T follicular helper cell (primary cell): ENCODE measurements around the gene NRG3.

Experiments
- DNase-seq: peaks from one replicate; pipeline ENCODE4 v3.0.0-alpha.2; 2020; ENCODE audit warnings: low read depth

NRG3 gene

GRCh38 chr10:82213784-82214183 lies 338.8 kb downstream of the NRG3 start:
- no peak for DNase-seq

- DNase-seq: no peak
Observed at GRCh38 chr10:82221056-82221455, 346.1 kb downstream of the NRG3 start.

GRCh38 chr10:82221601-82222149 lies 346.7 kb downstream of the NRG3 start:
- no peak for DNase-seq

GRCh38 chr10:82228701-82229100 lies 353.7 kb downstream of the NRG3 start:
- DNase-seq: no peak

- no peak for DNase-seq
Observed at GRCh38 chr10:82234173-82234572, 359.2 kb downstream of the NRG3 start.

- no peak for DNase-seq
Observed at GRCh38 chr10:82236084-82236731, 361.2 kb downstream of the NRG3 start.

GRCh38 chr10:82238291-82238690 lies 363.3 kb downstream of the NRG3 start:
- no peak for DNase-seq

GRCh38 chr10:82240408-82240807 lies 365.4 kb downstream of the NRG3 start:
- no peak for DNase-seq

- DNase-seq: no peak
Observed at GRCh38 chr10:82242778-82243177, 367.8 kb downstream of the NRG3 start.

- no peak for DNase-seq
Observed at GRCh38 chr10:82245157-82245556, 370.2 kb downstream of the NRG3 start.

GRCh38 chr10:82245906-82246560 lies 371.0 kb downstream of the NRG3 start:
- no peak for DNase-seq

- DNase-seq: no peak
Observed at GRCh38 chr10:82249141-82249540, 374.1 kb downstream of the NRG3 start.

- no peak for DNase-seq
Observed at GRCh38 chr10:82251222-82251906, 376.4 kb downstream of the NRG3 start.

GRCh38 chr10:82252081-82252480 lies 377.1 kb downstream of the NRG3 start:
- DNase-seq: no peak

GRCh38 chr10:82254237-82254636 lies 379.2 kb downstream of the NRG3 start:
- no peak for DNase-seq

GRCh38 chr10:82256275-82256674 lies 381.3 kb downstream of the NRG3 start:
- no peak for DNase-seq

GRCh38 chr10:82266438-82266837 lies 391.4 kb downstream of the NRG3 start:
- no peak for DNase-seq

- DNase-seq: no peak
Observed at GRCh38 chr10:82267014-82267413, 392.0 kb downstream of the NRG3 start.

GRCh38 chr10:82267465-82267864 lies 392.5 kb downstream of the NRG3 start:
- DNase-seq: no peak

- no peak for DNase-seq
Observed at GRCh38 chr10:82267960-82268359, 393.0 kb downstream of the NRG3 start.

GRCh38 chr10:82277591-82277990 lies 402.6 kb downstream of the NRG3 start:
- DNase-seq: no peak

GRCh38 chr10:82278401-82279182 lies 403.6 kb downstream of the NRG3 start:
- no peak for DNase-seq
